Fibroblast of skin of abdomen (primary cell): Measurements from ENCODE around the gene MTHFD2L. TPM values are rescaled to one million over a fixed set of nuclear protein-coding genes. Genes with fewer than 3 reads are reported as not detected.
"Not testable (repeated sequence)": the region's sequence is repeated elsewhere in the genome, so short reads cannot be mapped to it uniquely, and the experiment has no call there.

Source experiments
- DNase-seq: peaks from one replicate; pipeline ENCODE4 v3.0.0-alpha.2; 2013
- polyA plus RNA-seq, 2 experiments: library from polyadenylated mRNA; unstranded; fragments of 120-200 nt; gene quantifications; one replicate each; pipeline ENCODE4 v1.2.1, GENCODE V29; 2013; ENCODE audit not compliant: insufficient read length in 2 of 2

Gene MTHFD2L
- polyA plus RNA-seq (2013, experiment 1 of 2; ENCODE audit: insufficient read length), result 3.8 TPM
- 4.0 TPM for polyA plus RNA-seq (2013, experiment 2 of 2; ENCODE audit: insufficient read length)

- peak; percentile 94 for DNase-seq
These were observed at the start of gene MTHFD2L for GRCh38 chr4:74157561-74158465. MTHFD2L (plus strand) TSS chr4:74158118; CDS start chr4:74158139, 21 bp downstream.

- DNase-seq, result no peak
These were observed 49.3 kb upstream of the MTHFD2L start for GRCh38 chr4:74108457-74109115.

- DNase-seq, result peak; percentile 97
These were observed 48.6 kb upstream of the MTHFD2L start for GRCh38 chr4:74109116-74109869.

GRCh38 chr4:74109870-74110605 is 47.9 kb upstream of the MTHFD2L start:
- peak; percentile 90 for DNase-seq

- no peak for DNase-seq
These were observed 47.2 kb upstream of the MTHFD2L start for GRCh38 chr4:74110670-74111069.

GRCh38 chr4:74111306-74111975 is 46.5 kb upstream of the MTHFD2L start:
- DNase-seq, result no peak

GRCh38 chr4:74111990-74112389 is 45.9 kb upstream of the MTHFD2L start:
- DNase-seq, result peak; percentile 39

- DNase-seq, result no peak
These were observed 45.4 kb upstream of the MTHFD2L start for GRCh38 chr4:74112399-74113105.

- peak; percentile 61 for DNase-seq
These were observed 43.7 kb upstream of the MTHFD2L start for GRCh38 chr4:74114234-74114633.

- DNase-seq, result peak; percentile 82
These were observed 40.8 kb upstream of the MTHFD2L start for GRCh38 chr4:74117024-74117534.

GRCh38 chr4:74118600-74119338 is 39.1 kb upstream of the MTHFD2L start:
- no peak for DNase-seq

GRCh38 chr4:74120086-74120485 is 37.8 kb upstream of the MTHFD2L start:
- DNase-seq, result no peak

GRCh38 chr4:74121643-74122579 is 36.0 kb upstream of the MTHFD2L start:
- DNase-seq, result no peak

GRCh38 chr4:74123065-74123728 is 34.7 kb upstream of the MTHFD2L start:
- DNase-seq, result peak; percentile 72

- DNase-seq, result no peak
These were observed 32.9 kb upstream of the MTHFD2L start for GRCh38 chr4:74125029-74125428.

GRCh38 chr4:74127745-74128144 is 30.2 kb upstream of the MTHFD2L start:
- DNase-seq, result no peak

GRCh38 chr4:74130843-74131242 is 27.1 kb upstream of the MTHFD2L start:
- not testable (repeated sequence) for DNase-seq

- not testable (repeated sequence) for DNase-seq
These were observed 25.7 kb upstream of the MTHFD2L start for GRCh38 chr4:74132188-74132587.
